ENCODE measurements around the gene ZDHHC23.

The ZDHHC23 gene

GRCh38 chr3:114011059-114011797, 63.4 kb downstream of the ZDHHC23 start:
- DNase-seq = no peak
